GM18868 (cell line): ENCODE measurements around the gene PTK6.
"Not testable (repeated sequence)": the region's sequence is repeated elsewhere in the genome, so short reads cannot be mapped to it uniquely, and the experiment has no call there.

Experiments
- ATAC-seq: cut with Tn5 transposase; IDR thresholded peaks from one replicate; pipeline ENCODE4 v1.9.1; 2021; ENCODE audit warnings: mild to moderate bottlenecking, moderate library complexity; ENCODE audit not compliant: unreplicated experiment

The PTK6 gene

GRCh38 chr20:63483834-63484233 lies 53.3 kb downstream of the PTK6 start:
- no peak for ATAC-seq

DNA sequence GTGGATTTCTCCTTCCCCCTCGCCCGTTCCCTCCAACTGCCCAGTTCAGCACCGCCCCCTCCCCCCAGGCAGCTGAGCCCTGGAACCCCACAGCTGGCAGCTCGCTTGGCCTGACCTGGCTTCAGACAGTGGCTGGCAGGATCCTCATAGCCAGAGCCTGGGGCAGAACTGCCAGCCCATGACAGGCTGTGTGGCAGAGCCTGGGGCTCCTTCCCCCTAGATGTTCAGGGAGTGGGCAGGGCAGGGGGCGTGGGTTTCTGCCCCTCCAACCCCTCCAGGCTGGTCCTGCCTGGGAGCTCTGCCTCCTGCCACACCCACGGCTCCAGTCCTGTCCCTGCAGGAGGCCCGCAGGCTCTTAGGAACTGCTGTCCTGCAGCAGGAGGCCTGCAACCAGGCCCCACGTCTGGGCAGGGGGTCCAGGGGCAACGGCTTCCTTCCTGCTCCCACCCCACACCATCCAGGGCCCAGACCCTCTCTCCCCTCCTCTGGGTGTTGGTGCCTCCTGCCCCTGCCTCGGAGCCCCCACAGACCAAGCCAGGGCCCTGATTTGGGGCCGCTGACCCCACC lies 55.1 kb downstream of the PTK6 start:
- ATAC-seq: no peak

DNA sequence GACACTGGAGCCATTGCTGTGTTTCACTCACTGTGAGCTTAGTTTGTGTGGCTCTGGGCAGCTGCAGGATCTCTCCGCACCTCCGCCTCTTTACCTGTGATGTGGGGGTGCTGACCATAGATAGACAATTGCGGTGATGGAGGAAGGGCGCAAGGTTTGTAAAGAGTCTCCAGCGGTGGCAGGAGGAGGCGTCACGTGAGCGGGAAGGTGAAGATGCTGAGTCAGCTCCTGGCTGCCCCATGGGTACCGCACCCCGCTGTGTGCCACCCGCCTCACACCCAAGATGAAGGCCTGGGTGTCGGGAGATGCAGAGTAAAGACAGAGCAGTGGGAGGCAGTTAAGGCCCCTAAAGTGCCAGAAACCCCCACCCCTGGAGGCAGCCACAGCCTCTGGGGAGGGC lies 55.7 kb downstream of the PTK6 start:
- no peak for ATAC-seq

- not testable (repeated sequence) for ATAC-seq
Observed at GRCh38 chr20:63479695-63480419, 57.3 kb downstream of the PTK6 start.

DNA sequence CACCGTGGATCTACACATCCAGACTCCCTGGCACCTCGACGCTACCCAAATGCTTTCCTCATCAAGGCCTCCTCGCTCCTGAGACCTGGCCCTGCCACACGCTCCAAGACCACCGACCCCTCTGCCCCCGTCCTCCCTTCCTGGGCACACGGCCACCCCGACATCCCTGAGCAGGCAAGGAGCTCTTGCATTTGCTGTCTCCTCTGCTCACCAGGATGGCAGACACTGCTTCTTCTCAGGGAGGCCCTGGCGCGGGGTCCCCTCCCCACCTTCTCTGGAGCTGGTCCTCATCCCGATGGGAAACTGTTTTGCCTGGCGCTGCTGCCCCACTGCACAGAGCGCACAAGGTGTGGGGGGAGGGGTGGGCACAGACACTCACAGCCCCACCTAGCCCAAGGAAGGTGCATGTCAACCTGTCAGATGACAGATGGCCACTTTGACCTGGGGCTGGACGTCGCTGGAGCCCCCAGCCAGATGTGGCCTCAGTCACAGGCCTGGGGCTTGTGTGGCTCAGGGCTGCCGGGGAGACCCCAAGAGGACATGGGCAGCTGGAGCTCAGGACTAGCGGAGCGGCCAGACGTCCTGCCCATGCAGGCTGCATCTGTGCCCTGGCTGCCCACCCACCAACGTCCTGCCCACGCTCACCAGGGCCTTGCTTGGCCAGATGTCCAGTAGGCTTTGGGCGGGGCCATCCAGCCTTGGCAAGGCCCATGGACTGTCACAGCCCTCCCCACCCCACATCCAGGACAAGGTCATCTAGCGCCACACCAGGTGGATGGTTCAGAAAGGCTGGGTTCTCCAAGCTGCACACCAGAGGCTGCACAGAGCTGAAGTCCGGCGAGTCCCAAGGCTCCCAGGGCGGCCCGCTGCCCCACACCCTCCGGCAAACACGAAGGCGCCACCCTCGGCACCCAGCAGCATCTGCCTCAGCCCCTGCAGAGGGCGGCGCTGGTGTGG lies 58.6 kb downstream of the PTK6 start:
- no peak for ATAC-seq
